ENCODE measurements around the gene HARS2. TPM values are rescaled to one million over a fixed set of nuclear protein-coding genes. Genes with fewer than 3 reads are reported as not detected.
A peak's percentile ranks its signal among the peaks of the same experiment; 100 is the strongest.

HARS2 gene, protein sequence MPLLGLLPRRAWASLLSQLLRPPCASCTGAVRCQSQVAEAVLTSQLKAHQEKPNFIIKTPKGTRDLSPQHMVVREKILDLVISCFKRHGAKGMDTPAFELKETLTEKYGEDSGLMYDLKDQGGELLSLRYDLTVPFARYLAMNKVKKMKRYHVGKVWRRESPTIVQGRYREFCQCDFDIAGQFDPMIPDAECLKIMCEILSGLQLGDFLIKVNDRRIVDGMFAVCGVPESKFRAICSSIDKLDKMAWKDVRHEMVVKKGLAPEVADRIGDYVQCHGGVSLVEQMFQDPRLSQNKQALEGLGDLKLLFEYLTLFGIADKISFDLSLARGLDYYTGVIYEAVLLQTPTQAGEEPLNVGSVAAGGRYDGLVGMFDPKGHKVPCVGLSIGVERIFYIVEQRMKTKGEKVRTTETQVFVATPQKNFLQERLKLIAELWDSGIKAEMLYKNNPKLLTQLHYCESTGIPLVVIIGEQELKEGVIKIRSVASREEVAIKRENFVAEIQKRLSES
- total RNA-seq (10 to 100 TPM; 38.1 to 38.3 TPM), total RNA-seq (20.6 to 96.8 (median 57.4) reads per million in 172 experiments)
- 31.5 TPM for polyA plus RNA-seq (2013, experiment 1 of 2)
- polyA plus RNA-seq (2013, experiment 2 of 2), result 33.2 TPM

DNA sequence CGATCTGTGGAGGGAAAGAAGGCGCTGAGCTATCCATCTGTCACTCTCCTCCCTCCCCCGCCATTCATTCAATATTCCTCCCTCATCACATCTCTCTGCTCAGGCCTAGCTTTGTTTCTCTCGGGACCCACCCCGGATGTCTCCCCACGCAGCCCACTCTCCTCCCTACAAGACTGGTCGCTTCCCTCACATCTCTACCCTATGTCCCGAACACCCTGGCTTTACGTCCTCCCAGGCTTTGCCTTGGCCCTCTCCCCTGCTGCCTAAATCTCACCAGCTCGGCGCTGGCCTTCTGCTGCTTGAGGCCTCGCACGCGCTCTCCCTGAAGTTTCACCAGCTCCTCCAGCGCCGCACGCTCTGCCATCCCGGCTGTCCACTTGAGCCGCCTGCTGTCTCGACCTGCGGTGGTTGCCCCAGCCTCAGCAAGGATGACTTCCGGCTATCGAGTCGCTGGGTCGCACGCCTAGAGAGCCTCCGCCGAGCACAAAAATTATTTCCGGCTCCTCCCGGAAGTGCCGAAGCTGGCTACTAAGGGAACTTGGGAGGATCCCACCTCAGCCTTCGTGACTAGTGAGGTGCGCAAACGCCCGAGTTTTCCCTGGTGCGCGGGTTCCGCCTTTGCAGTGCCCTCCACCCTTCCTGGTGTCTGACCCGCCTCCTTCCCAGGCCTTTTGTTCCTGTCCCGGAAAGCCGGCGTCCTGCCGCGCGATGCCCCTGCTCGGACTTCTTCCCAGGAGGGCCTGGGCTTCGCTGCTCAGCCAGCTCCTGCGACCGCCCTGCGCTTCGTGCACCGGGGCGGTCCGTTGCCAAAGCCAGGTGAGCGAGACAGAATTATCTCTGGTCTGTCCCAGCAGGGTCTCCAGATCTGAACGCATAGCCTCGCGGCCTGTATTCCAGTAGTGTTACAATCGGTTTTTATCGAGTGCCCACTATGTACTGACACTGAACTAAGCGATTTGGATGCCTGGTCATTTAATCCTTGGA lies at the start of gene HARS2, which contains the start of gene HARS1:
HARS2 (plus strand) TSS at position 515 of the 984 bp plus-strand sequence; CDS start at position 709, 194 bp downstream.
HARS1 (minus strand) TSS at position 430 of the 984 bp plus-strand sequence; CDS start at position 364, 66 bp downstream.
- H3K27me3 ChIP-seq (ENCODE audit: control insufficient read depth in 1 of 2, insufficient read depth in 2 of 2, low read length in 2 of 2), result no peaks in the 10 kb centered on the region
- Mint-ChIP-seq H3K9me3 (no peaks in the 10 kb centered on the region), H3K4me3 (peak within 1 kb of the TSS; percentile 99), H3K27me3 (no peaks in the 10 kb centered on the region), H3K4me1 (ENCODE audit: low read depth) (peaks cover 35% of the 10 kb centered on the region), H3K27ac (peak within 1 kb of the TSS; percentile 97), H3K36me3 (ENCODE audit: low read depth) (peaks cover 71% of the 10 kb centered on the region)
- H3K9me3 ChIP-seq (ENCODE audit: control insufficient read depth in 1 of 2, insufficient read depth in 1 of 2, low read length in 2 of 2), result no peaks in the 10 kb centered on the region
- intact Hi-C loops (cut with DNase I, micrococcal nuclease), result loop anchor here (1.0 to 5.0 kb wide), 5 partner anchors 9 to 290 kb away; partner anchors contain the start of genes WDR55 (in 2 of the 2), ANKHD1 (in 1 of the 2), TMCO6 (in 1 of the 2) and ZMAT2 (in 1 of the 2)
- ChIA-PET CTCF (interaction anchor here (1.1 to 1.7 kb wide), 3 partner anchors 44 to 447 kb away, joined by 3 to 6 read pairs (median 4); partner anchors contain the start of genes IK and NDUFA2), POLR2A (interaction anchor here (0.6 to 3.1 kb wide), 13 partner anchors 9 to 922 kb away, joined by 3 to 36 read pairs (median 8); partner anchors contain the start of genes ANKHD1, APBB3, CD14 and EIF4EBP3)
- ATAC-seq (ENCODE audit: poor library complexity) (peak; percentile 90), DNase-seq (peak; percentile 61 to 93 (median 78))
- TF ChIP-seq, protein P1, sequence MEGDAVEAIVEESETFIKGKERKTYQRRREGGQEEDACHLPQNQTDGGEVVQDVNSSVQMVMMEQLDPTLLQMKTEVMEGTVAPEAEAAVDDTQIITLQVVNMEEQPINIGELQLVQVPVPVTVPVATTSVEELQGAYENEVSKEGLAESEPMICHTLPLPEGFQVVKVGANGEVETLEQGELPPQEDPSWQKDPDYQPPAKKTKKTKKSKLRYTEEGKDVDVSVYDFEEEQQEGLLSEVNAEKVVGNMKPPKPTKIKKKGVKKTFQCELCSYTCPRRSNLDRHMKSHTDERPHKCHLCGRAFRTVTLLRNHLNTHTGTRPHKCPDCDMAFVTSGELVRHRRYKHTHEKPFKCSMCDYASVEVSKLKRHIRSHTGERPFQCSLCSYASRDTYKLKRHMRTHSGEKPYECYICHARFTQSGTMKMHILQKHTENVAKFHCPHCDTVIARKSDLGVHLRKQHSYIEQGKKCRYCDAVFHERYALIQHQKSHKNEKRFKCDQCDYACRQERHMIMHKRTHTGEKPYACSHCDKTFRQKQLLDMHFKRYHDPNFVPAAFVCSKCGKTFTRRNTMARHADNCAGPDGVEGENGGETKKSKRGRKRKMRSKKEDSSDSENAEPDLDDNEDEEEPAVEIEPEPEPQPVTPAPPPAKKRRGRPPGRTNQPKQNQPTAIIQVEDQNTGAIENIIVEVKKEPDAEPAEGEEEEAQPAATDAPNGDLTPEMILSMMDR (IDR thresholded peaks at IDR 0.05), result no peak
- H3K4me1 ChIP-seq (ENCODE audit: insufficient read depth, low read length), result peaks cover 28% of the 10 kb centered on the region
- H3K27ac ChIP-seq (ENCODE audit: low read depth in 1 of 2, low read length in 2 of 2), result peak within 1 kb of the TSS; percentile 64 to 90
- H3K4me3 ChIP-seq (ENCODE audit: low read length), result peak within 1 kb of the TSS; percentile 98
- peaks cover 57% of the 10 kb centered on the region for H3K36me3 ChIP-seq (ENCODE audit: insufficient read depth, low read length)

DNA sequence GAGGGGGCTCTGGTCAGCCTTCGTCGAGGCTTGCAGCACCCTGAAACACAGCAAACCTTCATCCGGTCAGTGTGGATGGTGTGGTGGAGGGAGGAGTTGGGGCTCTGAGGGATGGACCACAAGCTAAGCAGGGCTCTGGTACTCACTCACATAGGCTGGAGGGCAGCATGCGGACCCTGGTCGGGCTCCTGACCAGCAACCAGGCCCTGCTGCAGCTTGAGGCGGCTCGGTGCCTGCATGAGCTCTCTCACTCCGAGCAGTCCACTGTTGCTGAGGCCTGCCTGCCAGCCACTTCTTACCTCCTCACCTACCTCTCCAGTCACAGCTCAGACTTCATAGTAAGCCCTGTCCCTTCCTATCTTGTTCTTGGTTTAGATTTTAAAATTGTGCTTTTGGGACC lies 49.5 kb upstream of the HARS2 start:
- CTCF ChIA-PET, result interaction anchor here (1.2 kb wide), 1 partner anchor 94 kb away, joined by 4 read pairs; the partner anchor contains the start of gene EIF4EBP3

More for the DNA sequence above, 49.5 kb upstream of the HARS2 start:
- peaks cover 32% of the 10 kb centered on the region for H3K4me1 ChIP-seq (ENCODE audit: insufficient read depth, low read length)
- Mint-ChIP-seq H3K4me3 (peak overlapping the region; percentile 39), H3K27ac (peak overlapping the region; percentile 47), H3K36me3 (ENCODE audit: low read depth) (peaks cover 54% of the 10 kb centered on the region), H3K4me1 (ENCODE audit: low read depth) (peaks cover 57% of the 10 kb centered on the region), H3K9me3 (no peaks in the 10 kb centered on the region), H3K27me3 (no peaks in the 10 kb centered on the region)
- POLR2A ChIA-PET, result interaction anchor here (1.2 to 2.9 kb wide), 5 partner anchors 10 to 240 kb away, joined by 3 to 16 read pairs (median 4); partner anchors contain the start of genes ANKHD1, EIF4EBP3 and SRA1
- H3K27ac ChIP-seq (ENCODE audit: low read depth in 1 of 2, low read length in 2 of 2), result no peak overlapping the region
- intact Hi-C loops (cut with DNase I, micrococcal nuclease), result no loop called here
- TF ChIP-seq, protein P1 (IDR thresholded peaks at IDR 0.05), result no peak
- peaks cover 41% of the 10 kb centered on the region for H3K36me3 ChIP-seq (ENCODE audit: insufficient read depth, low read length)
- H3K9me3 ChIP-seq (ENCODE audit: control insufficient read depth in 1 of 2, insufficient read depth in 1 of 2, low read length in 2 of 2), result no peaks in the 10 kb centered on the region
- ATAC-seq (ENCODE audit: poor library complexity) (no peak), DNase-seq (no peak)
- H3K4me3 ChIP-seq (ENCODE audit: low read length), result no peak overlapping the region
- no peaks in the 10 kb centered on the region for H3K27me3 ChIP-seq (ENCODE audit: control insufficient read depth in 1 of 2, insufficient read depth in 2 of 2, low read length in 2 of 2)

All from CD4-positive, alpha-beta T cell (primary cell).